HG03469 (cell line): ENCODE measurements around the gene CCNB2.
A peak's percentile ranks its signal among the peaks of the same experiment; 100 is the strongest.
"Not testable (repeated sequence)": the region's sequence is repeated elsewhere in the genome, so short reads cannot be mapped to it uniquely, and the experiment has no call there.

Experiments
- ATAC-seq: cut with Tn5 transposase; IDR thresholded peaks from one replicate; pipeline ENCODE4 v1.9.1; 2021; ENCODE audit warnings: mild to moderate bottlenecking, moderate library complexity, moderate number of reproducible peaks; ENCODE audit not compliant: unreplicated experiment

Gene CCNB2

GRCh38 chr15:59104912-59105732, at the start of gene CCNB2:
TSS of gene CCNB2 (plus strand) at chr15:59105146. CDS start at chr15:59105269, 123 bp downstream.
- peak; percentile 94 for ATAC-seq

- no peak for ATAC-seq
These were observed 45.8 kb upstream of the CCNB2 start for GRCh38 chr15:59059076-59059597.

- no peak for ATAC-seq
These were observed 44.6 kb upstream of the CCNB2 start for GRCh38 chr15:59060348-59060747.

- ATAC-seq = no peak
These were observed 41.9 kb upstream of the CCNB2 start for GRCh38 chr15:59063042-59063441.

- no peak for ATAC-seq
These were observed 35.5 kb upstream of the CCNB2 start for GRCh38 chr15:59069430-59069829.

GRCh38 chr15:59074607-59075006, 30.3 kb upstream of the CCNB2 start:
- ATAC-seq = no peak

- ATAC-seq = no peak
These were observed 17.2 kb upstream of the CCNB2 start for GRCh38 chr15:59087731-59088130.

- no peak for ATAC-seq
These were observed 10.9 kb upstream of the CCNB2 start for GRCh38 chr15:59094077-59094476.

- ATAC-seq = no peak
These were observed 8.5 kb upstream of the CCNB2 start for GRCh38 chr15:59096429-59096828.

- ATAC-seq = no peak
These were observed 5.7 kb upstream of the CCNB2 start for GRCh38 chr15:59099162-59099685.

GRCh38 chr15:59104602-59104911, 389 bp upstream of the CCNB2 start:
- no peak for ATAC-seq

- ATAC-seq = no peak
These were observed 908 bp downstream of the CCNB2 start for GRCh38 chr15:59105854-59106253.

- no peak for ATAC-seq
These were observed 6.3 kb downstream of the CCNB2 start for GRCh38 chr15:59111251-59111650.

- no peak for ATAC-seq
These were observed 10.1 kb downstream of the CCNB2 start for GRCh38 chr15:59115047-59115446.

- no peak for ATAC-seq
These were observed 11.2 kb downstream of the CCNB2 start for GRCh38 chr15:59116141-59116540.

GRCh38 chr15:59116771-59117170, 11.8 kb downstream of the CCNB2 start:
- no peak for ATAC-seq

GRCh38 chr15:59119625-59120024, 14.7 kb downstream of the CCNB2 start:
- no peak for ATAC-seq

GRCh38 chr15:59120937-59121336, 16.0 kb downstream of the CCNB2 start:
- no peak for ATAC-seq

- ATAC-seq = no peak
These were observed 19.3 kb downstream of the CCNB2 start for GRCh38 chr15:59124261-59124660.

GRCh38 chr15:59125683-59126082, 20.7 kb downstream of the CCNB2 start:
- not testable (repeated sequence) for ATAC-seq

GRCh38 chr15:59127255-59127654, 22.3 kb downstream of the CCNB2 start:
- not testable (repeated sequence) for ATAC-seq

GRCh38 chr15:59131456-59131855, 26.5 kb downstream of the CCNB2 start:
- no peak for ATAC-seq
